AG04449 (cell line): ENCODE results near the gene ATF6B.

Experiments used
- CTCF ChIA-PET: fragments of 350-600 bp; formaldehyde crosslinking; extraction: SDS; loops from one replicate; lab custom pipeline; 2021; ENCODE audit warnings: antibody characterized with exemption; lab: Yijun Ruan, JAX
- POLR2A ChIA-PET: fragments of 400-600, 350-600 bp; formaldehyde crosslinking; extraction: SDS; loops from one replicate; lab custom pipeline; 2020; ENCODE audit warnings: antibody characterized with exemption, inconsistent platforms; lab: Yijun Ruan, JAX
- DNase-seq: peaks from one replicate; pipeline ENCODE4 v3.0.0-alpha.2; 2010; ENCODE audit warnings: low read depth, low spot score
- H3K4me3 ChIP-seq: 2 replicates; pipeline ENCODE4 v1.5.1; 2011; ENCODE audit warnings: low read depth, mild to moderate bottlenecking, control low read depth, low read length
- CTCF ChIP-seq: IDR thresholded peaks from one replicate; pipeline ENCODE4 v1.5.1; 2011; ENCODE audit warnings: mild to moderate bottlenecking, moderate library complexity, low read length, control low read depth, inconsistent platforms; ENCODE audit not compliant: insufficient read depth; ENCODE audit errors: missing control alignments

ATF6B gene

GRCh38 chr6:32158052-32158451 lies 30.0 kb upstream of the ATF6B start:
- no peak for TF ChIP-seq CTCF
- H3K4me3 ChIP-seq = no peak overlapping the region
- ChIA-PET POLR2A (no interaction called here), CTCF (interaction anchor here (0.9 to 1.9 kb wide), 3 partner anchors 38 to 41 kb away, joined by 3 to 5 read pairs (median 3); no protein-coding TSS in a partner anchor)
- DNase-seq = no peak

- POLR2A ChIA-PET = no interaction called here
- no peak for TF ChIP-seq CTCF
- CTCF ChIA-PET = interaction anchor here (0.7 kb wide), 1 partner anchor 38 kb away, joined by 3 read pairs; no protein-coding TSS in a partner anchor
- no peak overlapping the region for H3K4me3 ChIP-seq
- no peak for DNase-seq
These were observed 28.8 kb upstream of the ATF6B start for GRCh38 chr6:32156891-32157290.

GRCh38 chr6:32154514-32155161 lies 26.6 kb upstream of the ATF6B start:
- no peak for DNase-seq
- CTCF ChIA-PET = interaction anchor here (0.8 to 1.3 kb wide), 9 partner anchors 10 to 108 kb away, joined by 3 to 32 read pairs (median 5); partner anchors contain the start of gene EGFL8
- peak overlapping the region; percentile 90 for H3K4me3 ChIP-seq
- peak; percentile 76 for TF ChIP-seq CTCF
- POLR2A ChIA-PET = no interaction called here

GRCh38 chr6:32153564-32154513 lies 25.8 kb upstream of the ATF6B start, which contains the start of gene PPT2:
TSS of gene PPT2 (plus strand) at chr6:32154141. CDS start at chr6:32154595, 454 bp downstream.
- H3K4me3 ChIP-seq = peak within 1 kb of the TSS; percentile 90
- peak; percentile 54 for DNase-seq
- POLR2A ChIA-PET = no interaction called here
- CTCF ChIA-PET = interaction anchor here (0.9 to 2.9 kb wide), 10 partner anchors 11 to 107 kb away, joined by 3 to 32 read pairs (median 6); partner anchors contain the start of genes EGFL8 and FKBPL
- TF ChIP-seq CTCF = peak; percentile 14

- peak overlapping the region; percentile 90 for H3K4me3 ChIP-seq
- ChIA-PET CTCF (interaction anchor here (0.7 to 2.9 kb wide), 8 partner anchors 9 to 43 kb away, joined by 3 to 27 read pairs (median 4); partner anchors contain the start of genes ATF6B and FKBPL), POLR2A (interaction anchor here (0.6 kb wide), 1 partner anchor 11 kb away, joined by 3 read pairs; no protein-coding TSS in a partner anchor)
- DNase-seq = no peak
- TF ChIP-seq CTCF = no peak
These were observed 24.9 kb upstream of the ATF6B start for GRCh38 chr6:32152769-32153563.
